Thoracic aorta endothelial cell (primary cell): ENCODE results near the gene EGLN2. TPM values are rescaled to one million over a fixed set of nuclear protein-coding genes. Genes with fewer than 3 reads are reported as not detected.

Experiments
- total RNA-seq: library from RNA; depleted of rRNA; stranded (reverse); fragments of >200 nt; gene quantifications from 2 replicates; pipeline ENCODE4 v1.2.3, GENCODE V29; 2012

The EGLN2 gene
- total RNA-seq, result 63.2 and 74.7 TPM in 2 replicates

GRCh38 chr19:40798683-40799557 lies at the start of gene EGLN2:
EGLN2 (plus strand) TSS chr19:40799191; CDS start chr19:40800573, 1,382 bp downstream.

DNA sequence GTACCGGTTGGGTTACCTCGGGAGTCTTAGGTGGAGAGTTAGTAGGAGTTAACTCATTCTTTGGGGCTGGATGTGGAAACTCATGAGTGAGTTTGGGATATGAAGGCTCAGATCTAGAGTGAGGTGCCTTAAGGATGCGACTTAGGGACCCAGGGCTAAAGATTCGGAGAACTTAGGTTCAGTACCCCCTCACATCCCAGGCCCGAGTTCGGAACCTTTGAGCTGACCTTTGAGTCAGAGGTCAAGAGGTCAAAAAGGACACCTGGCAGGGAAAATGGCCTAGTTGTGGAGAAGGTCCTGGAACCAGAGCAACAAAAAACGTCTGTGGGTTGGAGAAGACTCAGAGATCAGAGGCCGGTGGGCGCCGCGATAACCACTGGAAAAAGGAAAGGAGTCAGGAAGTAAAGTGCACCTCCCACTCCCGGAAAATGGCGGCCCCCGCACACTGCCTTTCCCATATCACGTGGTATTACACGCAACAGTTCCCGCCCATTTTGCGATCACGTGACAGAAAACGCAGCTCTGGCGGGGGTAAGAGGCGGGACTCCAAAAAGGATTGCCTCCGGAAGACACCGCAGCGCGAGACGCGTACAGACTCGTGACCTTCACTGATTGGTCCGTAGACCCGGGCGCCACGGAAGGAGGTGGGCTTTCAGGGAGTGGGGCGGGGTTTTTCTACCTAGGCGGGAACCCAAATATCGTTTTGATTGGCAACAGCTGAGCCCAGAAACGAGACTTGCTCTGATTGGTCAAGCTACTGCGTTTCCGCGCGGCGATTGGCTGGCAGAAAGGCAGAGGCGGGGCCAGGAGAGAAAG lies 48.7 kb upstream of the EGLN2 start, which contains the start of gene ACTMAP:
Gene ACTMAP (minus strand): TSS at position 420 of the 816 bp plus-strand sequence. CDS start 674 bp downstream, outside the sequence.

GRCh38 chr19:40750874-40751537 lies 48.0 kb upstream of the EGLN2 start, which contains the start of gene SNRPA:
SNRPA (plus strand) TSS chr19:40751203; CDS start chr19:40751409, 206 bp downstream.

DNA sequence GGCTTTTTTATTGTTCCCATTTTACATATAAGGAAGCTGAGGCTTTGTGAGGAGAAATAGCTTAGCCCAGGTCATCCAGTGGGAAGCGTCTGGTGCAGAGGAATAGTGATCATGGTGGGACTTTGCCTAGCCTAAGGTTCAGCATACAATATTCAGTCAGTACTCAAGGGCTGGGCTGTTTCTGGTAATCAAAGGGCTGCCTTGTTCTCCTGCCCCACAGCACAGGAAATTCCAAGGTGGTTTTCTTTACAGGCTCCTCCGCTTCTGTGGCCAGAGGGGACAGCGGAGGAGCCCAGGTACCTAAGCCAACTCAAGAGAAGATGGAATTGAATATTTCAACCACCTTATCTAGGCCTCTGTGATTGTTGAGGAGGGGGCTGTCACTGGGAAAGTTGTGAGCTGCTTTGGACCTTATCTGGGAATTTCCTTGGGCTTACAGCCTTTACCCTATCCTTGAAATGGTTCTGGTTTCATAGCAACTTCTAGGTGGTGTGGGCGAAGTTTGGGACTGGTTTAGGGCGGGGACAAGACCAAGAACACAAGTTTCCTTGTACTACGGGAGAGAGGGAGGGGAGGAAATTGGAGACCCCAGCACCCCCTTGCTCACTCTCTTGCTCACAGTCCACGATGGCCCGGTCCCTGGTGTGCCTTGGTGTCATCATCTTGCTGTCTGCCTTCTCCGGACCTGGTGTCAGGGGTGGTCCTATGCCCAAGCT lies 23.9 kb upstream of the EGLN2 start, which contains the start of gene MIA:
Gene MIA (plus strand): TSS at position 606 of the 716 bp plus-strand sequence. CDS start 22 bp downstream, at position 628.

GRCh38 chr19:40777937-40778705 lies 20.9 kb upstream of the EGLN2 start, which contains the start of gene RAB4B:
RAB4B (plus strand) TSS chr19:40778247; CDS start chr19:40778376, 129 bp downstream.

GRCh38 chr19:40850277-40850676 lies 51.3 kb downstream of the EGLN2 start, which contains the start of gene CYP2A6:
CYP2A6 (minus strand) TSS chr19:40850447; CDS start chr19:40850426, 21 bp downstream.

Other genes with a start within 250 kb of the EGLN2 start
- gene SHKBP1, start 222.3 kb upstream of the EGLN2 start, total RNA-seq, result 20.7 and 31.9 TPM in 2 replicates
- gene LTBP4, start 197.8 kb upstream of the EGLN2 start, total RNA-seq, result 11.6 and 13.3 TPM in 2 replicates
- gene NUMBL, start 108.5 kb upstream of the EGLN2 start, total RNA-seq, result 28.9 and 32.9 TPM in 2 replicates
- gene COQ8B, start 82.3 kb upstream of the EGLN2 start, total RNA-seq, result 19.0 and 21.5 TPM in 2 replicates
- gene ITPKC, start 82.1 kb upstream of the EGLN2 start, total RNA-seq, result 15.2 and 19.9 TPM in 2 replicates
- gene ACTMAP, start 48.7 kb upstream of the EGLN2 start, total RNA-seq, result 1.3 and 1.9 TPM in 2 replicates
- 42.2 and 59.0 TPM in 2 replicates for gene SNRPA, start 48.0 kb upstream of the EGLN2 start, total RNA-seq
- not detected in 2 replicates for gene MIA, start 23.7 kb upstream of the EGLN2 start, total RNA-seq
- 10.0 and 13.3 TPM in 2 replicates for gene RAB4B, start 20.9 kb upstream of the EGLN2 start, total RNA-seq
- not detected in 2 replicates for gene CYP2A6, start 51.3 kb downstream of the EGLN2 start, total RNA-seq
- not detected in 2 replicates for gene CYP2A7, start 83.0 kb downstream of the EGLN2 start, total RNA-seq
- not detected in 2 replicates for gene CYP2B6, start 192.1 kb downstream of the EGLN2 start, total RNA-seq